ENCODE results near the gene ATG7.

ATG7 gene

DNA sequence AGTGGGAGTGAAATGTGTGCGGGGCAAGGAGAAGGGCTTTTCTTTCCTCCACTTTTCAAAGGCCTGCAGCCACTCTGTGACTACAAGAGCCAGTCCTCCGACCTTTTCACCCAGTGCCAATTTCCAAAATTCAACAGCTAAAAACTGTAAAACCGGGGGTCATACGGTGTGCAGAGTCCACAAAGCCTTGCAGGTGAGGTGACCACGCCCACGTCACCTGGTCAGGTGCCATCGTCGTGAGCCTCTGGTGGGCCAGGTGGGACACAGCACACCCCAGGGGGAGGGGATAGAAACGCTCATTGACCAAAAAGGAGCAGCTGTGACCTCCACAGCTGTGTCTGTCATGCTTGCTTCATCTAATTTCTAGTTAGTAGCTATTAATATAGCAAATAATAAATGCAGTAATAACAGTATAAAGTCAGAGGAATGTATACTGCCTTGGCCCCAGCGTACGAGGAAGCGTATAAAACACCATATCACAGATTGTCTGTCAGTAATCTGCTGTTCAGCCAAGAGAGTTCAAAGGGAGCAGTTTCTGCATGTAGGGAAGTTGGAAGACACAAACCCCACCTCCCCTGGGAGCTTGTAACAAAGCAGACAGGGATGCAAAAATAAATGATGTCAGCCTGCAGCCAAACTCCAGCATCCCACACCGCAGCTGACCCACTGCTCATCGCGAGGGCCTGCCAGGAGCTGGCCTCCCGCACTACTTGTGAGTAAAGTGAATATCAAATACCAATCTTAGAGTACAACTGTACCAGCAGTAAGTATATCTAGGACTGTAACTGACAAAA is 284.9 kb downstream of the ATG7 start:
- TF ChIP-seq, protein P1, sequence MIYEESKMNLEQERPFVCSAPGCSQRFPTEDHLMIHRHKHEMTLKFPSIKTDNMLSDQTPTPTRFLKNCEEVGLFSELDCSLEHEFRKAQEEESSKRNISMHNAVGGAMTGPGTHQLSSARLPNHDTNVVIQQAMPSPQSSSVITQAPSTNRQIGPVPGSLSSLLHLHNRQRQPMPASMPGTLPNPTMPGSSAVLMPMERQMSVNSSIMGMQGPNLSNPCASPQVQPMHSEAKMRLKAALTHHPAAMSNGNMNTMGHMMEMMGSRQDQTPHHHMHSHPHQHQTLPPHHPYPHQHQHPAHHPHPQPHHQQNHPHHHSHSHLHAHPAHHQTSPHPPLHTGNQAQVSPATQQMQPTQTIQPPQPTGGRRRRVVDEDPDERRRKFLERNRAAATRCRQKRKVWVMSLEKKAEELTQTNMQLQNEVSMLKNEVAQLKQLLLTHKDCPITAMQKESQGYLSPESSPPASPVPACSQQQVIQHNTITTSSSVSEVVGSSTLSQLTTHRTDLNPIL (CRISPR knock-in tag; IDR thresholded peaks at IDR 0.05; ENCODE audit: low read depth) = peak; percentile 14; the same call in 1 of the 2 replicates
- no peak for TF ChIP-seq BACH2 (CRISPR knock-in tag; IDR thresholded peaks at IDR 0.05; ENCODE audit: borderline replicate concordance)
- TF ChIP-seq ZNF8 (CRISPR knock-in tag; IDR thresholded peaks at IDR 0.05) = 0 out of 2 replicates have a peak, but pooled peaks have one; percentile 6
- ATAC-seq = peak; percentile 22

- no peak for TF ChIP-seq ZNF565 (CRISPR knock-in tag; conservative IDR thresholded peaks at IDR 0.05; ENCODE audit: low read depth)
- no peak for TF ChIP-seq ZC3H10 (CRISPR knock-in tag; IDR thresholded peaks at IDR 0.05)
- TF ChIP-seq, protein P1 (CRISPR knock-in tag; IDR thresholded peaks at IDR 0.05; ENCODE audit: low read depth) = no peak
- no peak for TF ChIP-seq ARNTL (CRISPR knock-in tag; IDR thresholded peaks at IDR 0.05; ENCODE audit: borderline replicate concordance, low read depth)
- TF ChIP-seq ZNF8 (CRISPR knock-in tag; IDR thresholded peaks at IDR 0.05) = no peak
- TF ChIP-seq PPARA (CRISPR knock-in tag; IDR thresholded peaks at IDR 0.05; ENCODE audit: borderline replicate concordance) = no peak
- TF ChIP-seq GLIS3 (CRISPR knock-in tag; IDR thresholded peaks at IDR 0.05) = no peak
- TF ChIP-seq ISL1 (CRISPR knock-in tag; IDR thresholded peaks at IDR 0.05) = no peak
- no peak for TF ChIP-seq ZFP3 (CRISPR knock-in tag; IDR thresholded peaks at IDR 0.05)
- no peak for TF ChIP-seq SNAI2 (CRISPR knock-in tag; IDR thresholded peaks at IDR 0.05)
- no peak for TF ChIP-seq CSDC2 (CRISPR knock-in tag; IDR thresholded peaks at IDR 0.05)
- TF ChIP-seq, protein P2, sequence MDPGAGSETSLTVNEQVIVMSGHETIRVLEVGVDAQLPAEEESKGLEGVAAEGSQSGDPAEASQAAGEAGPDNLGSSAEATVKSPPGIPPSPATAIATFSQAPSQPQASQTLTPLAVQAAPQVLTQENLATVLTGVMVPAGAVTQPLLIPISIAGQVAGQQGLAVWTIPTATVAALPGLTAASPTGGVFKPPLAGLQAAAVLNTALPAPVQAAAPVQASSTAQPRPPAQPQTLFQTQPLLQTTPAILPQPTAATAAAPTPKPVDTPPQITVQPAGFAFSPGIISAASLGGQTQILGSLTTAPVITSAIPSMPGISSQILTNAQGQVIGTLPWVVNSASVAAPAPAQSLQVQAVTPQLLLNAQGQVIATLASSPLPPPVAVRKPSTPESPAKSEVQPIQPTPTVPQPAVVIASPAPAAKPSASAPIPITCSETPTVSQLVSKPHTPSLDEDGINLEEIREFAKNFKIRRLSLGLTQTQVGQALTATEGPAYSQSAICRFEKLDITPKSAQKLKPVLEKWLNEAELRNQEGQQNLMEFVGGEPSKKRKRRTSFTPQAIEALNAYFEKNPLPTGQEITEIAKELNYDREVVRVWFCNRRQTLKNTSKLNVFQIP (CRISPR knock-in tag; IDR thresholded peaks at IDR 0.05; ENCODE audit: borderline replicate concordance, low read depth) = no peak
- TF ChIP-seq TCF4 (CRISPR knock-in tag; IDR thresholded peaks at IDR 0.05; ENCODE audit: borderline replicate concordance) = no peak
- TF ChIP-seq TSHZ2 (CRISPR knock-in tag; IDR thresholded peaks at IDR 0.05) = no peak
- ATAC-seq = peak; percentile 43
These were observed 285.8 kb downstream of the ATG7 start for GRCh38 chr3:11558002-11558401.

GRCh38 chr3:11558411-11558903 is 286.3 kb downstream of the ATG7 start:
- ATAC-seq = no peak
- TF ChIP-seq ISL1 (CRISPR knock-in tag; IDR thresholded peaks at IDR 0.05) = no peak
- TF ChIP-seq SNAI2 (CRISPR knock-in tag; IDR thresholded peaks at IDR 0.05) = no peak
- TF ChIP-seq, protein P3, sequence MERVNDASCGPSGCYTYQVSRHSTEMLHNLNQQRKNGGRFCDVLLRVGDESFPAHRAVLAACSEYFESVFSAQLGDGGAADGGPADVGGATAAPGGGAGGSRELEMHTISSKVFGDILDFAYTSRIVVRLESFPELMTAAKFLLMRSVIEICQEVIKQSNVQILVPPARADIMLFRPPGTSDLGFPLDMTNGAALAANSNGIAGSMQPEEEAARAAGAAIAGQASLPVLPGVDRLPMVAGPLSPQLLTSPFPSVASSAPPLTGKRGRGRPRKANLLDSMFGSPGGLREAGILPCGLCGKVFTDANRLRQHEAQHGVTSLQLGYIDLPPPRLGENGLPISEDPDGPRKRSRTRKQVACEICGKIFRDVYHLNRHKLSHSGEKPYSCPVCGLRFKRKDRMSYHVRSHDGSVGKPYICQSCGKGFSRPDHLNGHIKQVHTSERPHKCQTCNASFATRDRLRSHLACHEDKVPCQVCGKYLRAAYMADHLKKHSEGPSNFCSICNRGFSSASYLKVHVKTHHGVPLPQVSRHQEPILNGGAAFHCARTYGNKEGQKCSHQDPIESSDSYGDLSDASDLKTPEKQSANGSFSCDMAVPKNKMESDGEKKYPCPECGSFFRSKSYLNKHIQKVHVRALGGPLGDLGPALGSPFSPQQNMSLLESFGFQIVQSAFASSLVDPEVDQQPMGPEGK (CRISPR knock-in tag; IDR thresholded peaks at IDR 0.05; ENCODE audit: borderline replicate concordance) = no peak
